GM12865 (cell line): ENCODE results near the gene SYNM.
A peak's percentile ranks its signal among the peaks of the same experiment; 100 is the strongest.

ENCODE experiments used
- DNase-seq: peaks from one replicate; pipeline ENCODE4 v3.0.0; 2010; ENCODE audit warnings: low read depth
- H3K4me3 ChIP-seq: 2 replicates; pipeline ENCODE4 v1.5.1; 2011; ENCODE audit warnings: mild to moderate bottlenecking, low read depth, low read length, control low read depth
- CTCF ChIP-seq: IDR thresholded peaks from 2 replicates; pipeline ENCODE4 v1.5.1; 2011; ENCODE audit warnings: low read length, control low read depth, low read depth, inconsistent platforms; ENCODE audit not compliant: insufficient read depth; ENCODE audit errors: missing control alignments

SYNM gene

DNA sequence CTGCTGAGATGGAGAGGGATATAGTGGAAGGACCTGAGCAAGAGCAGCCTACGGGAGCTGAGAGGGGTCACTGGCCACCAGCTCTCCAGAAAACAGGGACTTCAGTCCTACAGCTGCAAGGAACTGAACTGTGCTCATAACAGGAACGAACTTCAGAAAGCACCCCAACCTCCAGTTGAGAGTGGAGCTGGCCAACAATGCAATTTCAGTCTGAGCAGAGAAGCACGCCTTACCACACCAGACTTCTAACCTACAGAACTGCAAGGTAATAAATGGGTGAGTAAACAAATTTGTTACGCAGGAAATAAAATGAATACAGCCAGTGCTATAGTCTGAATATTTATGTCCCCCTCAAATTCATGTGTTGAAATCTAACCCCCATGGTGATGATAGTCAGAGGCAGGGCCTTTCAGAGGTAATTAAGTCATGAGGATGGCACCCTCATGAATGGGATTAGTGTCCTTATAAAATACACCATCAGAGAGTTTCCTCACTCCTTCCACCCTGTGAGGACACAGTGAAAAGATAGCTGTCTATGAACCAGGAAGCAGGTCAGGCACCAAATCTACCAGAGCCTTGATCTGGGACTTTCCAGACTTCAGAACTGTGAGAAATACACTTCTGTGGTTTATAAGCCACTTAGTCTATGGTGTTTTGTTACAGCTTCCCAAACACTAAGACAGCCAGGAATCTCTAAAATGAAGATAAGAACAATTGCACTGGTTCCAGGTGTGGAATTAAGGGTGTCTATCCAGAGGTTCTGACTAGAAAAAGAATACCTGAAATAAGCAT lies 58.6 kb downstream of the SYNM start:
- no peak for TF ChIP-seq CTCF
- no peak overlapping the region for H3K4me3 ChIP-seq
- peak; percentile 30 for DNase-seq

DNA sequence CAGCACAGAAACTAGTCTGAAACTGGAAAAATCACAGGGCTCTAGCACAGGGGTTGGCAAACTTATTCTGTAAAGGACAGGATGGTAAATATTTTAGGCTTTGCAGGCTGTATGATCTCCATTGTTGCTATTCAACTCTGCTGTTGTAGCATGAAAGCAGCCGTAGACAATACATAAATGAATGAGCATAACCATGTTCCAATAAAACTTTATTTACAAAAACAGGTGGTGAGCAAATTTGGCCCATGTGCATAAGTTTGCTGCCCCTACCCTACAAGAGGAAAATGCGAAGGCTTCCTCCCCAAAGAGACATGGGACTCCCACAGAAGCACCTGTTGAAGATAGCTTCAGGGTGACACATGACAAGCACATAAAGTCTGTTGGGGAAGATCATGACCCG lies 59.2 kb downstream of the SYNM start:
- no peak for DNase-seq
- no peak overlapping the region for H3K4me3 ChIP-seq
- no peak for TF ChIP-seq CTCF

DNA sequence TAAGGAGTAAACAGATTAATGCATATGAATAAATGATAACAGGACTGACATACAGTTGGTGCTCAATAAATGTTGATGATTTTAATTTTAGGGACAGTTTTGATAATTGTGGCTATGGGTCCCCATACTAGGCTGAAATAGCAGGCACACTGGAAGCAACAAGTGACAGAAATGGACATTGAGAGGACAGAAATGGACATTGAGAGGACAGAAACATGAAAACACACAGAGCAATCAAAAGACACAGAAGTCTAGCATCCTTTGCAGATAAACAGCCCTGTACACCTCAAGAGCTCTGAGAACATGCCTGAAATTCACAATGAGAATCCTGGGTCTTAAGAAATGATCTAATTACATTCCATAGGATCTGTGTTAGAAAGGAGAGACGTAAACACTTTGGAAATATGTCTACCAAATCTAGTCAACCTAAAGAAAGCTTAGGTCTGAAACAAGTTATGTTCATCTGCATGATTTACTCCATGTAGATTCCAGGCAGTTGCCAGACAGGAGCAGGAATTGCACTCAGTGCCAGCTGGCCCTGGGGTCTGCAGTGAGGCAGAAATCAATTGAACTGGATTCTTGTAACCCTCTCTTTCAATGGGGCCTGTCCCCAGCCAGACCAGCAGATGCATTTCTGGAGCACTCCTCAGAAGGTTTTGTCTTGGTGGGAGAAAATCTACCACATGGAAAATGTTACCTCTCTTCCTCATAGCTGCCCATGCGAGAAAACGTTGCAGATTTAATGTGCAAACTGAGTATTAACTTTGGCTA lies 60.3 kb downstream of the SYNM start:
- DNase-seq, result no peak
- no peak overlapping the region for H3K4me3 ChIP-seq
- TF ChIP-seq CTCF, result no peak

- no peak overlapping the region for H3K4me3 ChIP-seq
- no peak for TF ChIP-seq CTCF
- DNase-seq, result no peak
Observed at GRCh38 chr15:99165956-99166689, 61.2 kb downstream of the SYNM start.

DNA sequence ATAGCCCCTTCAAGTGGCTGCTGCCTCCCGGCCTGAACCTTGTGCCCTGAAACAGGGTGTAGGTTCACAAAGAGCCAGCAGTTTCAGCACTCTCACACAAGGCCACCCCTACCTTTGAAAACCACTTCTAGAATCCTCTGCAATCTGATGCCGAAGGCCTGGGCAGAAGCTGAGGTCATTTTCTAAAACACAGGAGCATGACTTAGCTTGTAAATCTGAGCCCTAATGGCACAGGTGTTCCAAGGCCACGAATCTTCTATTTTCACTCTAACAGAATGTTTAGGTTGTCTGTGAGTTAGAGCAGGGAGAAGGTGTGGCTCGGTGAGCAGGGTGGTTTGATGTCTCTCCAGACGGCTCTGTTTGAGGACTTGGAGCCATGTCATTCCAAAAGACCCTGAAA lies 62.3 kb downstream of the SYNM start:
- no peak for DNase-seq
- TF ChIP-seq CTCF, result no peak
- H3K4me3 ChIP-seq, result no peak overlapping the region

GRCh38 chr15:99167640-99168039 lies 62.8 kb downstream of the SYNM start:
- no peak overlapping the region for H3K4me3 ChIP-seq
- peak; percentile 64 for DNase-seq
- no peak for TF ChIP-seq CTCF
